KMS-11 (cell line): ENCODE measurements around the gene CCDC85A.

ENCODE experiments used
- H2AFZ ChIP-seq: fragments of 200-600 bp; sonication (generic); 2 replicates; pipeline ENCODE4 v1.6.1; 2016; ENCODE audit warnings: antibody characterized with exemption, mixed run types, low read depth
- H3K27ac ChIP-seq: fragments of 200-600 bp; sonication (generic); 2 replicates; pipeline ENCODE4 v1.6.1; 2016; ENCODE audit warnings: mild to moderate bottlenecking, mixed run types
- H3K27me3 ChIP-seq: fragments of 200-600 bp; sonication (generic); 2 replicates; pipeline ENCODE4 v1.6.1; 2017; ENCODE audit warnings: mild to moderate bottlenecking, low read depth, mixed run types, moderate library complexity; ENCODE audit not compliant: insufficient read depth
- H3K36me3 ChIP-seq: fragments of 200-600 bp; sonication (generic); 2 replicates; pipeline ENCODE4 v1.6.1; 2017; ENCODE audit warnings: mild to moderate bottlenecking, mixed run types; ENCODE audit not compliant: insufficient read depth
- H3K4me1 ChIP-seq: fragments of 200-600 bp; sonication (generic); 2 replicates; pipeline ENCODE4 v1.6.1; 2016; ENCODE audit warnings: mild to moderate bottlenecking, low read depth, mixed run types; ENCODE audit not compliant: poor library complexity, severe bottlenecking
- H3K4me2 ChIP-seq: fragments of 200-600 bp; sonication (generic); 2 replicates; pipeline ENCODE4 v1.7.0; 2016; ENCODE audit warnings: mild to moderate bottlenecking, mixed run types
- H3K4me3 ChIP-seq: fragments of 200-600 bp; sonication (generic); IDR thresholded peaks from 2 replicates; pipeline ENCODE4 v1.6.1; 2017; ENCODE audit warnings: low read depth, low read length, mixed read lengths; ENCODE audit not compliant: insufficient read depth
- H3K79me2 ChIP-seq: fragments of 200-600 bp; sonication (generic); 2 replicates; pipeline ENCODE4 v1.6.1; 2016; ENCODE audit warnings: low read depth, mixed run types; ENCODE audit not compliant: insufficient read depth
- H3K9ac ChIP-seq: fragments of 200-600 bp; sonication (generic); 2 replicates; pipeline ENCODE4 v1.6.1; 2016; ENCODE audit warnings: mild to moderate bottlenecking, mixed run types
- H4K20me1 ChIP-seq: fragments of 200-600 bp; sonication (generic); 2 replicates; pipeline ENCODE4 v1.6.1; 2016; ENCODE audit warnings: mild to moderate bottlenecking, mixed run types; ENCODE audit not compliant: insufficient read depth
- CTCF ChIP-seq: fragments of 200-600 bp; sonication (generic); conservative IDR thresholded peaks from 2 replicates; pipeline ENCODE4 v1.6.1; 2017; ENCODE audit warnings: low read depth, mild to moderate bottlenecking, antibody characterized with exemption, low read length, moderate library complexity, mixed read lengths

Gene CCDC85A

GRCh38 chr2:56268856-56269255 is 85.1 kb downstream of the CCDC85A start:
- Histone ChIP-seq H2AFZ (no peak overlapping the region), H3K4me3 (no peak overlapping the region), H3K27ac (no peak overlapping the region), H3K4me1 (no peaks in the 10 kb centered on the region), H3K36me3 (no peaks in the 10 kb centered on the region), H3K79me2 (no peaks in the 10 kb centered on the region), H3K9ac (no peak overlapping the region), H4K20me1 (no peaks in the 10 kb centered on the region), H3K27me3 (no peaks in the 10 kb centered on the region), H3K4me2 (no peak overlapping the region)
- no peak for TF ChIP-seq CTCF

- Histone ChIP-seq H3K4me1 (no peaks in the 10 kb centered on the region), H3K27me3 (no peaks in the 10 kb centered on the region), H3K9ac (no peak overlapping the region), H3K36me3 (no peaks in the 10 kb centered on the region), H4K20me1 (no peaks in the 10 kb centered on the region), H2AFZ (no peak overlapping the region), H3K79me2 (no peaks in the 10 kb centered on the region), H3K4me3 (no peak overlapping the region), H3K4me2 (no peak overlapping the region), H3K27ac (no peak overlapping the region)
- no peak for TF ChIP-seq CTCF
These were observed 87.5 kb downstream of the CCDC85A start for GRCh38 chr2:56271275-56271674.

GRCh38 chr2:56285224-56285623 is 101.4 kb downstream of the CCDC85A start:
- no peak overlapping the region for H3K4me3 ChIP-seq
- no peak for TF ChIP-seq CTCF
- no peaks in the 10 kb centered on the region for H3K36me3 ChIP-seq
- no peaks in the 10 kb centered on the region for H3K79me2 ChIP-seq
- no peaks in the 10 kb centered on the region for H4K20me1 ChIP-seq
- no peak overlapping the region for H3K9ac ChIP-seq
- H2AFZ ChIP-seq: no peak overlapping the region
- H3K27me3 ChIP-seq: no peaks in the 10 kb centered on the region
- H3K27ac ChIP-seq: no peak overlapping the region
- H3K4me2 ChIP-seq: no peak overlapping the region
- H3K4me1 ChIP-seq: peaks cover 38% of the 10 kb centered on the region

- peaks cover 38% of the 10 kb centered on the region for H3K4me1 ChIP-seq
- no peaks in the 10 kb centered on the region for H3K27me3 ChIP-seq
- peak overlapping the region; percentile 14; the same call in 1 of the 2 replicates for H2AFZ ChIP-seq
- peak overlapping the region; percentile 93 for H3K4me2 ChIP-seq
- no peak for TF ChIP-seq CTCF
- H4K20me1 ChIP-seq: no peaks in the 10 kb centered on the region
- no peak overlapping the region for H3K4me3 ChIP-seq
- no peaks in the 10 kb centered on the region for H3K36me3 ChIP-seq
- peak overlapping the region; percentile 64 for H3K27ac ChIP-seq
- no peaks in the 10 kb centered on the region for H3K79me2 ChIP-seq
- no peak overlapping the region for H3K9ac ChIP-seq
These were observed 103.1 kb downstream of the CCDC85A start for GRCh38 chr2:56286936-56287335.
